ENCODE measurements around the gene SOX12.

DNA sequence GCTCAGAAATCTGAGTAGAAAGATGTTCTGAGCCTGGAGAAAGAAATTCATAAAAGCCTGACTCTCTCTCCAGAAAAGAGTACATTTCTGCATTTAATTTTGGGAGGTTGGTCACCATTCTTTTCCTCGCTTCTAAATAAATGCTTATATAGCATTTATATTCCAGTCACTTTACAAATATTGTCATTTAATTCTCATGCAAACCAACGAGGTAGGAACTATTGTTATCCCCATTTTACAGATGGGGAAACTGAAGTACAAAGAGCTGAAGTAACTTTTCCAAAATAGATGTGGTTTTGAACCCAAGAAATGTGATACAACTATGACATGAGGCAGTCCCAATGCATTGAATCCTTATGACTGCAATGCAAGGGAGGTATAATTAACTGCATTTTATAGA lies 50.7 kb downstream of the SOX12 start:
- TF ChIP-seq POLR2A (IDR thresholded peaks at IDR 0.05): no peak
- TF ChIP-seq, protein P1, sequence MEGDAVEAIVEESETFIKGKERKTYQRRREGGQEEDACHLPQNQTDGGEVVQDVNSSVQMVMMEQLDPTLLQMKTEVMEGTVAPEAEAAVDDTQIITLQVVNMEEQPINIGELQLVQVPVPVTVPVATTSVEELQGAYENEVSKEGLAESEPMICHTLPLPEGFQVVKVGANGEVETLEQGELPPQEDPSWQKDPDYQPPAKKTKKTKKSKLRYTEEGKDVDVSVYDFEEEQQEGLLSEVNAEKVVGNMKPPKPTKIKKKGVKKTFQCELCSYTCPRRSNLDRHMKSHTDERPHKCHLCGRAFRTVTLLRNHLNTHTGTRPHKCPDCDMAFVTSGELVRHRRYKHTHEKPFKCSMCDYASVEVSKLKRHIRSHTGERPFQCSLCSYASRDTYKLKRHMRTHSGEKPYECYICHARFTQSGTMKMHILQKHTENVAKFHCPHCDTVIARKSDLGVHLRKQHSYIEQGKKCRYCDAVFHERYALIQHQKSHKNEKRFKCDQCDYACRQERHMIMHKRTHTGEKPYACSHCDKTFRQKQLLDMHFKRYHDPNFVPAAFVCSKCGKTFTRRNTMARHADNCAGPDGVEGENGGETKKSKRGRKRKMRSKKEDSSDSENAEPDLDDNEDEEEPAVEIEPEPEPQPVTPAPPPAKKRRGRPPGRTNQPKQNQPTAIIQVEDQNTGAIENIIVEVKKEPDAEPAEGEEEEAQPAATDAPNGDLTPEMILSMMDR (IDR thresholded peaks at IDR 0.05 in 4 of 5, conservative IDR thresholded peaks at IDR 0.05 in 1 of 5): no peak
